Duodenal mucosa (tissue), 2 donors: ENCODE measurements around the gene BBS12.

Source experiments
- H3K27ac ChIP-seq: one replicate; pipeline ENCODE4 v1.7.0; 2013; ENCODE audit warnings: low read depth, low read length
- H3K27me3 ChIP-seq, 2 donors: one replicate each; pipeline ENCODE4 v1.7.0; 2013; ENCODE audit warnings: low read length in 2 of 2, control low read depth in 1 of 2; ENCODE audit not compliant: insufficient read depth in 2 of 2, control insufficient read depth in 1 of 2
- H3K36me3 ChIP-seq, 2 donors: one replicate each; pipeline ENCODE4 v1.7.0; 2013; ENCODE audit warnings: low read length in 2 of 2, control low read depth in 1 of 2; ENCODE audit not compliant: insufficient read depth in 2 of 2, control insufficient read depth in 1 of 2
- H3K4me1 ChIP-seq, 2 donors: one replicate each; pipeline ENCODE4 v1.7.0; 2013; ENCODE audit warnings: low read length in 2 of 2, control low read depth in 1 of 2; ENCODE audit not compliant: insufficient read depth in 2 of 2, control insufficient read depth in 1 of 2
- H3K4me3 ChIP-seq, 2 donors: one replicate each; pipeline ENCODE4 v1.7.0; 2013; ENCODE audit warnings: low read length in 2 of 2, low read depth in 1 of 2
- H3K9ac ChIP-seq, 2 donors: one replicate each; pipeline ENCODE4 v1.7.0; 2013; ENCODE audit warnings: low read length in 2 of 2, low read depth in 1 of 2
- H3K9me3 ChIP-seq, 2 donors: one replicate each; pipeline ENCODE4 v1.7.0; 2013; ENCODE audit warnings: low read length in 2 of 2, control low read depth in 1 of 2; ENCODE audit not compliant: control insufficient read depth in 1 of 2

BBS12 gene

DNA sequence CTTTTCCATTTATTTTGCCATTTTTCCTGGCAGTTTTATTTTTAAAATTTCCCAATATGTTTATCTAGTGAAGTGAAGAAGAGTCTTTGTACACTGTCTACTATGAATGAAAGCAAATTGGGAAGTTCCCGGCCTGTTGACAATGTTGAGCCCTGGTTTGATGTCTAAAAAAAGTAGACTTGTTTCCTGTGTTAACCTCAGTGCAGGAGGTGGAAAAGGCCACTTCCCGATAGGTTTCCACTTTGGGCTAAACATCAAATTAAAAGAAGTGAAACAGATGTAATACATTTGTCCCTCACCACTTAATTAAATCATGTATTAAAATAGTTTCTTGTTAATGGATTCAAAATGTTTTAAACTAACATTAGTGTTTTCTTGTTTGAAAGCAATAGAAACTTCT lies 30.0 kb downstream of the BBS12 start:
- Histone ChIP-seq H3K27me3 (no peaks in the 10 kb centered on the region), H3K9ac (no peak overlapping the region), H3K4me3 (no peak overlapping the region), H3K27ac (no peak overlapping the region), H3K9me3 (no peaks in the 10 kb centered on the region), H3K36me3 (no peaks in the 10 kb centered on the region), H3K4me1 (peaks cover 0 to 4% of the 10 kb centered on the region in 2 donors)

DNA sequence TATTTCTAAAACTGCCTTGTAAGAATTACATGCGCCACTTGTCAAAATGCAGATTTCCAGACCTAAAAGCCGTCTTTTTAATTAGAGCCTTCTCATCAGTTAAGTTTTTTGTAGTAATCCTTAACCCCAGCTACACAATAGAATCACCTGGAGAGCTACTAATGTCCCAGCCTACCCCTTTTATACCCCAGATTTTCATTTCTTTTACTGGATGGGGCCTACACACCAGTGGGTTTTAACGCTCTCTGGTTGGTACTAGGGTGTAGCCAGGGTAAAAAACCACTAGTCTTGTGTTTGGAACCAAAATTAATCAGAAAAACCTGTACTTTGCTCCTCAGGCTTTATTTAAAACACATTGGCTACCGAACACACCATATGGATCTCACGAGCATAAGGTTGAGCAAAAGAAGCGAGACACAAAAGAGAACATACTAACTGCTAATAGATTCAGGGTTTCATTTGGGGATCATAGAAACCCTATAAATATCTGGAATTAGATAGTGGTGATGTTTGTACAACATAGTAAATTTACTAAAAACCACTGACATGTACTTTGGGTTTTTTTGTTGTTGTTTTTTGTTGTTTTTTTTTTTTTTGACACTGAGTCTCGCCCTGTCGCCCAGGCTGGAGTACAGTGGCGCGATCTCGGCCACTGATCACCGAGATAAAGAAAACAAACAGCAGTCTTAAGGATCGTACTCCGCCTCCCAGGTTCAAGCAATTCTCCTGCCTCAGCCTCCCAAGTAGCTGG lies 30.6 kb downstream of the BBS12 start:
- Histone ChIP-seq H3K9ac (no peak overlapping the region), H3K4me1 (no peaks in the 10 kb centered on the region), H3K9me3 (no peaks in the 10 kb centered on the region), H3K36me3 (no peaks in the 10 kb centered on the region), H3K27ac (no peak overlapping the region), H3K27me3 (no peaks in the 10 kb centered on the region), H3K4me3 (no peak overlapping the region)

DNA sequence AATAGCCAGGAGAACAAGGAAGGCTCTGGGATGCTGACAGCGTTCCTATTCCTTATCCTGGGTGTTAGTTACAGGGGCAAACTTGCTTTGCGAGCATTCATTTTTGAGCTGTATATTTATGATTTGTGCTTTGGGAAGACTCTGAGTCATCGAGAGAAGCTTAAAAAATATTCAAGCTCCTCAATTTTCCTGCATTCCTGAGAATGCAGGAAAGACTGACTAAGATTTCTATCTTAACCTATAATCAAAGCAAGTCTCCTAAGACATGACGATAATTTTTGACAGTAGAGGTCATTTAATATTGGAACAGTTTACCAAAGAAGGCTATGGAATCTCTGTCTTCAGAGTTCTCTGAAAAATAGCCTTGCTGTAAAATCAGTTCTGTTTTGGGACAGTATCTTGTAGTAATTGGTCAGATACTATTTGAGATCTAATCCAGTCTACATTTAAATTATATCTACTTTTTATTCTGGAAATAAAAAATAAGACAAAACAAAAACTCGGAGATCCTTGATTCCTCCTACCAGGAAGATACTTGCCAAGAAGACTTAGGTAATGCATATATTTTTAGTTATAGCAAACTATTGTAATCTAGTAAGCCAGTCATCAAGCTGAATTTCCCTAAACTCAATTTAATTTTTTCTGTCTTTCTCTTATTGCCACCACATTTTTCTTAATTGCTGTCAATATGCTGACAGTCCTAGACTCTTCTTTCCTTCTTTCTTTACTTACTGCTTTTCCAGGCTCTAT lies 31.7 kb downstream of the BBS12 start:
- Histone ChIP-seq H3K27me3 (no peaks in the 10 kb centered on the region), H3K9me3 (no peaks in the 10 kb centered on the region), H3K4me3 (no peak overlapping the region), H3K4me1 (no peaks in the 10 kb centered on the region), H3K9ac (no peak overlapping the region), H3K36me3 (no peaks in the 10 kb centered on the region), H3K27ac (no peak overlapping the region)

DNA sequence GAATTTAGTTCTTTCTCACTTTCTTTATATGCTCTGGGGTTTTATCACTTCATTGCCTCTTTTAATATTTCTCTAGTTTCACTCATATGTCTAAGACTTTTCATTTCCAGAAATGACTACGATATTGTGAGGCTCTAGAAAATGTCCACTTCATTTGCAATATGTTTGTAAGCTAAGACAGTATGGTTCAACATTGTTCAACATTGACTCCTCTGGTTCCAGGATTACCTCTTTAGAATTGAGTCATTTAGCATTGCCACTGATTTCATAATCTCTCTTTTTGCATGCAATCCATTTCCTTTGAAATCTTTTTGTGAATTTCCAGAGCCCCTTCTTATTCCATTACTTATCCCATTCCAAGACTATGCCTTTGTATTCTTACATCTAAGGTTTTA lies 32.3 kb downstream of the BBS12 start:
- Histone ChIP-seq H3K4me3 (no peak overlapping the region), H3K27me3 (no peaks in the 10 kb centered on the region), H3K36me3 (no peaks in the 10 kb centered on the region), H3K27ac (no peak overlapping the region), H3K9me3 (no peaks in the 10 kb centered on the region), H3K9ac (no peak overlapping the region), H3K4me1 (no peaks in the 10 kb centered on the region)

DNA sequence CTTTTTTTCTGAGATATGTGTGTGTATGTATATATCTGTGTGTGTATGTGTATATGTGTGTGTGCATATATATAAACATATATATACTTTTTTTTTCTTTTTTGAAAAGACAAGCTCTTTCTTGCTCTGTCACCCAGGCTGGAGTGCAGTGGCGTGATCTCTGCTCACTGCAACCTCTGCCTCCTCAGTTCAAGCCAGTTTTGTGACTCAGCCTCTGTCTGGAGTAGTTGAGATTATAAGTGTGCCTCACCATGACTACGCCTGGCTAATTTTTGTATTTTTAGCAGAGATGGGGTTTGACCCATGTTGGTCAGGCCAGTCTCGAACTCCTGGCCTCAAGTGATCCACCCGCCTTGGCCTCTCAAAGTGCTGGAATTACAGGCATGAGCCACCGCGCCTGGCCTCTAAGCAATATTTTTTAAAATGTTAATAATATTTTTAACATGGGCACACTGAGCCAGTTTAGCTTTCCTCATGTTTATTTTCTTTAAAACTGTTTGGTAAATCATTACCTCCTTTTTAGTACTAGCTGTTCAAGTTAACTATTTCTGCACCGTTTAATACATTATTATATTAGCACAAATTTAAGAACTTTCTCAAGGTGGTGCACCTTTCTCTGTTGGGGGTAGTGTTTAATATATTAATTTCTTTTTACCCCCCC lies 33.3 kb downstream of the BBS12 start:
- no peaks in the 10 kb centered on the region for H3K36me3 ChIP-seq
- no peak overlapping the region for H3K9ac ChIP-seq
- H3K4me1 ChIP-seq = no peaks in the 10 kb centered on the region
- H3K9me3 ChIP-seq = no peaks in the 10 kb centered on the region
- no peaks in the 10 kb centered on the region for H3K27me3 ChIP-seq
- no peak overlapping the region for H3K27ac ChIP-seq
- no peak overlapping the region for H3K4me3 ChIP-seq

DNA sequence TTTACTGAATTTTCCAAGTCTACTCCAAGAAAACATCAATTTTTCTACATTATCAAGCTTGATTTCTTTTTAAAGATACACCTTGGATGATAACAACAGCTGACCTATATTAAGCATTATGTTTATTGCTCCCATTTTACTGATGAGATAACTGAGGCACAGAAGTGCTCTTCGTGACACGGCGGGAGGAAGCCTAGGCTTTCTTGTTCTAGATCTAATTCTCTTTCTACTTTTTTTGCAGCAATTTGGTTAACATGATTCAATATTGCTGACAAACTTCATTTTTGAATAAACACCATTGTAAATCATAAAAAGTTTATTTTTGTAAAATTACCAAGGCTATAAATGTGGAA lies 33.8 kb downstream of the BBS12 start:
- H3K36me3 ChIP-seq = no peaks in the 10 kb centered on the region
- H3K9ac ChIP-seq = no peak overlapping the region
- H3K4me3 ChIP-seq = no peak overlapping the region
- H3K9me3 ChIP-seq = no peaks in the 10 kb centered on the region
- no peak overlapping the region for H3K27ac ChIP-seq
- no peaks in the 10 kb centered on the region for H3K4me1 ChIP-seq
- H3K27me3 ChIP-seq = no peaks in the 10 kb centered on the region

DNA sequence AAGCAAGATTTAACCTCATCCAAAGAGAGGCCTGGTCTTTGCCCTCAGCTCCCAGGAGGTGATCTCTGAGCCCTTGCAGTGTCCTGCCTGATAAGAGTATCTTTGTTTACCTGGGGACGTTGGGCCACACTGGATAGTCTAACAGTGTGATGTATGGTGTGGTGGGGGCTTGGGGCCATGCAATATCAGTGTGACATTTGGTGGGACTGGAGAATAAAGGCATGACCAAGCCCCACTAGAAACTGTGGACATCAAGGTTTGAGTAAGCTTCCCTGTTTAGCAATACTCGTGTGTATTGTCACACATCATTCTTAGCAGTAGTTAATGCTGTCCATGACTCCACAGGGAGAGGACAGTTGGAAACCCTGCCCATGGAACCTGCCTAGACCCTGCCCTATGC lies 34.4 kb downstream of the BBS12 start:
- no peak overlapping the region for H3K9ac ChIP-seq
- H3K4me1 ChIP-seq = no peaks in the 10 kb centered on the region
- no peaks in the 10 kb centered on the region for H3K27me3 ChIP-seq
- no peak overlapping the region for H3K4me3 ChIP-seq
- H3K36me3 ChIP-seq = no peaks in the 10 kb centered on the region
- H3K27ac ChIP-seq = no peak overlapping the region
- H3K9me3 ChIP-seq = no peaks in the 10 kb centered on the region

DNA sequence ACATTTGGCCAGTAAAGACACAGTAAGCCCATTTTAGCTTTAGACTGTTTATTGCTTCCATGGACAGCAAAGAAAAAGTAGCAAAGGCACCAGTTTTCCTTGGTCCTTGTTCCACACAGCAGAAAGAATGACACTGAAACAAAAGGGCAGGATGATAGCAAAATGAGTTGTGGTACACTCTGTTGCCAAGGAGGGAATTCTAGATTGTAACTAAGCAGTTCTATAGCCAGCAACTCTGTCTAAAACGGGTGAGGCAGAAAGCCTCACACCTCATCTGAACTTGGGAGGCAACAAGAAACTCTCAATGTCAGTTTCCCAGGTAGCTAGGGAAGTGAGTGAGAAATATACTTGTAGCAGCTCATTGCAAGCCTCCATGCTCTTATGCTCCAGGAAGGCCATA lies 39.2 kb downstream of the BBS12 start:
- no peak overlapping the region for H3K9ac ChIP-seq
- H3K27ac ChIP-seq = no peak overlapping the region
- no peaks in the 10 kb centered on the region for H3K36me3 ChIP-seq
- no peaks in the 10 kb centered on the region for H3K4me1 ChIP-seq
- H3K4me3 ChIP-seq = no peak overlapping the region
- no peaks in the 10 kb centered on the region for H3K9me3 ChIP-seq
- H3K27me3 ChIP-seq = no peaks in the 10 kb centered on the region

DNA sequence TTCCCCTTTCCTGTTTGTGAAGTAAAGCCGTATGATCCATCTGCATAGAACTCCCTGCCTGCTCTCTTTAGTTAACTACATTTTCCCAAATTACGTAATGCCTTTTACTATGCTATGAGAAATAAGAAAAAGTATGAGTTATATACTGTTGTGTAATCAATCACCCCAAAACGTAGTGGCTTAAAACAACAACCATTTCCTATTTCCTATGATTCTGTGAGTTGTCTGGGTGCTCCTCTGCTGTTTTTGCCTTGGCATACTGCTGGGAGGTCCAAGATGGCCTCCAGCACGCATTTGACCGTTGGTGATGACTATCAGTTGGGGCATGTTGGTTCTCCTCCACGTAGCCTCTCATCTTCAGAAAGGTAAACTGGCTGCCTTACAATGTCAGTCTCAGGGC lies 39.8 kb downstream of the BBS12 start:
- Histone ChIP-seq H3K27ac (no peak overlapping the region), H3K9ac (no peak overlapping the region), H3K4me1 (no peaks in the 10 kb centered on the region), H3K4me3 (no peak overlapping the region), H3K27me3 (no peaks in the 10 kb centered on the region), H3K36me3 (no peaks in the 10 kb centered on the region), H3K9me3 (no peaks in the 10 kb centered on the region)

DNA sequence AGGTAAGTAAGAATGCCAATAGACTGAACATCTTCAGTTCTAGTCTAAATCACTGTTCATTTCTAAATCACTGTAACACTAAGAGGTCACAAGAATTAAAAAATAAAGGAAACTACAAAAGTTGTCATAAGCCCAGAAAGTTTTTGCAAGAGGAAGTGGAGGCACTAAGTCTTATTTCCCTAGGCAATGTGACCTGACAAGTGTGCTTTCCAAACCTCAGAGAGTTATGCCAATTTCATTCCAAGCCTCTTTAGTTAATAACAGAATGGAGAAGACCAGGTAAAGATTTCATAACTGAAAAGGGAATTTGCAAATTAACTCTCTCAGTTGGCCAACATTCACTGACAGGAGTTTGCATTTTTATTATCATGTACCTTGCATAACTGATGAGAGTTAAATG lies 40.5 kb downstream of the BBS12 start:
- no peaks in the 10 kb centered on the region for H3K27me3 ChIP-seq
- no peaks in the 10 kb centered on the region for H3K4me1 ChIP-seq
- no peak overlapping the region for H3K27ac ChIP-seq
- no peaks in the 10 kb centered on the region for H3K9me3 ChIP-seq
- H3K36me3 ChIP-seq = no peaks in the 10 kb centered on the region
- H3K4me3 ChIP-seq = no peak overlapping the region
- H3K9ac ChIP-seq = no peak overlapping the region
